GM12875 (cell line): ENCODE measurements around the gene EDA.

Experiments used
- H3K4me3 ChIP-seq: one replicate; pipeline ENCODE4 v1.5.1; 2011; ENCODE audit warnings: low read depth, low read length, control low read depth
- TF ChIP-seq, protein P1 (sequence below): IDR thresholded peaks from 2 replicates; pipeline ENCODE4 v1.5.1; 2011; ENCODE audit warnings: low read depth, mild to moderate bottlenecking, control low read depth, inconsistent platforms, low read length, moderate library complexity, borderline replicate concordance; ENCODE audit not compliant: insufficient read depth

EDA gene

DNA sequence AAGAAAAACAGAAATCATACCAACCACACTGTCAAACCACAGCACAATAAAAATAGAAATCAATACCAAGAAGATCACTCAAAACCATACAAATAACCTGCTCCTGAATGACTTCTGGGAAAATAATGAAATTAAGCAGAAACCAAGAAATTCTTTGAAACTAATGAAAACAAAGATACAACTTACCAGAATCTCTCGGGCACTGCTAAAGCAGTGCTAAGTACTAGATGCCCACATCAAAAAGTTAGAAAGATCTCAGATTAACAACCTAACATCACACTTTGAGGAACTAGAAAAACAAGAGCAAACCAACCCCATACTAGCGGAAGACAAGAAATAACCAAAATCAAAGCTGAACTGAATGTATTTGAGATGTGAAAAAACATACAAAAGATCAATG, 400.6 kb downstream of the EDA start:
- H3K4me3 ChIP-seq: no peak overlapping the region
- TF ChIP-seq, protein P1, sequence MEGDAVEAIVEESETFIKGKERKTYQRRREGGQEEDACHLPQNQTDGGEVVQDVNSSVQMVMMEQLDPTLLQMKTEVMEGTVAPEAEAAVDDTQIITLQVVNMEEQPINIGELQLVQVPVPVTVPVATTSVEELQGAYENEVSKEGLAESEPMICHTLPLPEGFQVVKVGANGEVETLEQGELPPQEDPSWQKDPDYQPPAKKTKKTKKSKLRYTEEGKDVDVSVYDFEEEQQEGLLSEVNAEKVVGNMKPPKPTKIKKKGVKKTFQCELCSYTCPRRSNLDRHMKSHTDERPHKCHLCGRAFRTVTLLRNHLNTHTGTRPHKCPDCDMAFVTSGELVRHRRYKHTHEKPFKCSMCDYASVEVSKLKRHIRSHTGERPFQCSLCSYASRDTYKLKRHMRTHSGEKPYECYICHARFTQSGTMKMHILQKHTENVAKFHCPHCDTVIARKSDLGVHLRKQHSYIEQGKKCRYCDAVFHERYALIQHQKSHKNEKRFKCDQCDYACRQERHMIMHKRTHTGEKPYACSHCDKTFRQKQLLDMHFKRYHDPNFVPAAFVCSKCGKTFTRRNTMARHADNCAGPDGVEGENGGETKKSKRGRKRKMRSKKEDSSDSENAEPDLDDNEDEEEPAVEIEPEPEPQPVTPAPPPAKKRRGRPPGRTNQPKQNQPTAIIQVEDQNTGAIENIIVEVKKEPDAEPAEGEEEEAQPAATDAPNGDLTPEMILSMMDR: no peak

DNA sequence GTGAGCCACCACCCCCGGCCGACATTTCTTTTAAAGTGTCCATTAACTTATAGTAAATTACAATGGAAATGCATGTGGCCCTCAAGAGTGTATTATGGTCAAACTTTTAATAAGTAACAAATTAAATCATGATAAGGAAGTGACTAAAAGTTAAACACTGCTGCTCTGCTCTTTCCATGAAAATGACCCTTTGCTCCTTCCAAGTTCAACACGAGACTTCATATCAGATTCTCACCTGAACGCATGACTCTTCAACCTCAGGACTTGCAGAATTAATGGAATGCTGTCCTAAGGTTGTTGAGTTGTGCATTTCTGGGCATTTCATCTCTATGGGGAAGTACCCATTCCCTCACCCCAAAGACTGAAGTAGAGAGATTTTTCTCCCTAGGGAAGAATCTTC, 406.7 kb downstream of the EDA start:
- TF ChIP-seq, protein P1: no peak
- H3K4me3 ChIP-seq: no peak overlapping the region

DNA sequence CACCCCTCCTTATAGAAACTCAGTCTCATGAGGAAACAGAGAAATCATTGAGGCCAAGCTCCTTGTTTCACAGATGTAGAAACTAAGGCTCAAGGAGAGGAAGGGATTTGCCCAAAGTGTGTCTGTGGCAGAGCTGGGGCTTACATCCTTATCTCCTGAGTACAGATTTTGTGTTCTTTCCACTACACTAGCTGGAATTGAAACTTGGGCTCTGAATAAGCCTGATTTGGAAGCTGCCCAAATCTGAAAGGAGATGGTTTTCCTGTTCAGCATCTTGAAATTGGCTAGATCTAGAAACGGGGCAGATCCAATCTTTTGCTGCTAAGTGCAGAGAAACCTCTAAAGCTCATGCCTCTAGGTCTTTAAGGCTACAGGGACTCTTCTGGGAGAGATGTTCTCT, 409.6 kb downstream of the EDA start:
- TF ChIP-seq, protein P1: no peak
- H3K4me3 ChIP-seq: no peak overlapping the region

DNA sequence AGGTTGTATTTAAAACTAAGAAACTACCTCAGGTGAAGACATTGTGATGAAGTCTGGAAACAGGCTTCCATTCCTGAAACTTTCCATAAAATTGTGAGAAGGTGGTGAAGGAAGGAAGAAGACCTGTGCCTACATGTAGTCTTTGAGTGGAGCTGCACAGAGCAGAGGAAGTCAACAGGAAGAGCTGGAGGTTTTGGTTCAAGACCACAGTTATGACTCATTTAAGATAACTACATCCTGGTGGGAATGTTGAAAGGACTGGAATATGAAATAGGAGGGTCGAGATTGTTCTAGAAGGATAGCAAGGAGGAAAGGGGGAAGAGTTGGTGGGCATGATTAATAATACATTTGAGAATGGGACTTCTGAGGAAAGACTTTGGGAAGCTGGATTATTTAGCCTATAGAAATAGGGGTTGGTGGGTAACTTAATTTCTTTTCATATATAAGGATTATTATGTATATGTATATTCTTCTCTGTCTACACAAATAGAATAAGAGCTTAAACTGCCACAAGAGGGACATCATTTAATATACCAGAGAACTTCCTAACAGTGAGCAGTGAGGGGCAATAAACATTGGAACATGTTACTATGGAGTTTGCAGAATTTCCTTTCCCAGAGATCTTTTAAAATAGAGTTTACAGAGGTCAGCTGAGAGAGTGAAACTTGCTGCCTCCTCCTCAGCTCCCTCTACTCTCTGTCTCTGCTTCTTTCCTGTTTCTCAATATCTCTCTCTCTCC, 410.4 kb downstream of the EDA start:
- no peak overlapping the region for H3K4me3 ChIP-seq
- TF ChIP-seq, protein P1: no peak

DNA sequence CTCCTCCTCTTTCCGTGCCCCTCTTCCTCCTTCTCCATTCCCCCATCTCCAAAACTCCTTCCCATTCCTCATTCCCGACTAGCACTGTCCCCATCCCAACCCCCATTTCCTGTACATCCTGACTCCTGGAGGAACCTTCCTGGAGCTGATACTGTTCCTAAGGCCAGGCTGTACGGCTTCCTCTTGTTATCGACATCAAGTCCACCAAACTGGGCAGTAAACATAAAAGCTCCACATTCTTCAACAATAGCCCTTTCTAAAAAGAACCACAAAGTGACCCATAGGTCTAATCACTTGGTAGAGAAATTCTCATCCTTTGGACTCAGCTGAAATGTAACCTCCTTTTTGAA, 410.9 kb downstream of the EDA start:
- TF ChIP-seq, protein P1: no peak
- no peak overlapping the region for H3K4me3 ChIP-seq

DNA sequence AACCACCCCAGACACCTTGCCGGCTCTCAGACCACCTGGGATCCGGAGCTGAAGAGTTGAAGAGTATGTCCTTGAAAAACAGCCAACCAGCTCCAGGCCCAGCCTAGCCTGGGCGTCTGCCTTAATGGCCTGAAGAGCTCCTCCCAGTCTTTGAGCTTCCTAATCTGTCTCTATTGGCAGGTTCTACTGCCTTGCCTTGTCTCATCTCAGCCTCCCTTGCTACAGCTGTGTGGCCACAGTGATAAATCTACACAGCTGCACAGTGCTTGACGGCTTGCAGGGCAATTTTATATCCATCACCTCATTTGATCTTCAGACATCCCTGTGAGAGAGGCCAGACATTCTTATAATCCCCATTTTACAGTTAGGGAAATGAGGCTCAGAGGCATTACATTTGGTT, 413.9 kb downstream of the EDA start:
- TF ChIP-seq, protein P1: no peak
- no peak overlapping the region for H3K4me3 ChIP-seq

DNA sequence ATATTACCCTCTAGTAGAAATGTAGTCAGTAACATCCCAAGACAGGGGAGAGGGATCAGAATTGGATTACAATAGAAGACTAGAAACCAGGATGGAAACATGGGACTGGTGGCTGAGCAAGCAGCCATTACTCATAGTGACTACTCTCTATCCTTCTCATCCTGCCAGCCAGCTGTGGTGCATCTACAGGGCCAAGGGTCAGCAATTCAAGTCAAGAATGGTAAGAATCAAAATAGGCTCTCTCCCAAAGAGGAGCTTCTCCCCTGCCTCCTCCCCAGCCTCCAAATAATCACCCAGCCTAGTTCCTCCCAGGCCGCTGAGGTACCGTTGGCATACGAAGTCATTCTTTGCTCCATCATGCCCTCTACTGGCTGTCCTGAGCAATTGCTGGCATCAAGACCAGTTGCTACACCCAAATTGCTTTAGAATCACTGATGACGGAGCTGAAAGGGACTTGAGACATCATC, 414.4 kb downstream of the EDA start:
- H3K4me3 ChIP-seq: no peak overlapping the region
- TF ChIP-seq, protein P1: peak; percentile 80
